Posterior vena cava (tissue), 2 donors: ENCODE results near the gene BTG3. TPM values are rescaled to one million over a fixed set of nuclear protein-coding genes. Genes with fewer than 3 reads are reported as not detected.

Experiments
- total RNA-seq, 2 donors: library from RNA; stranded (reverse); fragmentation: NEBNext Ultra II Directional; extraction: Animal tissue kit (Norgen Biotek cat#: 25700); gene quantifications; one replicate each; pipeline ENCODE4 v1.2.1, GENCODE V29; 2021
- donor health status: DM: yes; HTN: yes; CAD: no.
- donor health status: DM: yes; HTN: yes; CAD: no.

BTG3 gene
- total RNA-seq, 2 donors from 2014 or later = 19.1 to 27.0 TPM

Other genes starting within 250 kb of the BTG3 start
- under 1 TPM; 0.09 to 0.24 TPM for gene CXADR, start 99.9 kb downstream of the BTG3 start, total RNA-seq
- gene C21orf91, start 206.5 kb upstream of the BTG3 start, total RNA-seq = 10 to 100 TPM; 11.3 to 11.8 TPM